ENCODE results near the gene TRIM4.
"Not testable (repeated sequence)": the region's sequence is repeated elsewhere in the genome, so short reads cannot be mapped to it uniquely, and the experiment has no call there.

TRIM4 gene, protein sequence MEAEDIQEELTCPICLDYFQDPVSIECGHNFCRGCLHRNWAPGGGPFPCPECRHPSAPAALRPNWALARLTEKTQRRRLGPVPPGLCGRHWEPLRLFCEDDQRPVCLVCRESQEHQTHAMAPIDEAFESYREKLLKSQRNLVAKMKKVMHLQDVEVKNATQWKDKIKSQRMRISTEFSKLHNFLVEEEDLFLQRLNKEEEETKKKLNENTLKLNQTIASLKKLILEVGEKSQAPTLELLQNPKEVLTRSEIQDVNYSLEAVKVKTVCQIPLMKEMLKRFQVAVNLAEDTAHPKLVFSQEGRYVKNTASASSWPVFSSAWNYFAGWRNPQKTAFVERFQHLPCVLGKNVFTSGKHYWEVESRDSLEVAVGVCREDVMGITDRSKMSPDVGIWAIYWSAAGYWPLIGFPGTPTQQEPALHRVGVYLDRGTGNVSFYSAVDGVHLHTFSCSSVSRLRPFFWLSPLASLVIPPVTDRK

DNA sequence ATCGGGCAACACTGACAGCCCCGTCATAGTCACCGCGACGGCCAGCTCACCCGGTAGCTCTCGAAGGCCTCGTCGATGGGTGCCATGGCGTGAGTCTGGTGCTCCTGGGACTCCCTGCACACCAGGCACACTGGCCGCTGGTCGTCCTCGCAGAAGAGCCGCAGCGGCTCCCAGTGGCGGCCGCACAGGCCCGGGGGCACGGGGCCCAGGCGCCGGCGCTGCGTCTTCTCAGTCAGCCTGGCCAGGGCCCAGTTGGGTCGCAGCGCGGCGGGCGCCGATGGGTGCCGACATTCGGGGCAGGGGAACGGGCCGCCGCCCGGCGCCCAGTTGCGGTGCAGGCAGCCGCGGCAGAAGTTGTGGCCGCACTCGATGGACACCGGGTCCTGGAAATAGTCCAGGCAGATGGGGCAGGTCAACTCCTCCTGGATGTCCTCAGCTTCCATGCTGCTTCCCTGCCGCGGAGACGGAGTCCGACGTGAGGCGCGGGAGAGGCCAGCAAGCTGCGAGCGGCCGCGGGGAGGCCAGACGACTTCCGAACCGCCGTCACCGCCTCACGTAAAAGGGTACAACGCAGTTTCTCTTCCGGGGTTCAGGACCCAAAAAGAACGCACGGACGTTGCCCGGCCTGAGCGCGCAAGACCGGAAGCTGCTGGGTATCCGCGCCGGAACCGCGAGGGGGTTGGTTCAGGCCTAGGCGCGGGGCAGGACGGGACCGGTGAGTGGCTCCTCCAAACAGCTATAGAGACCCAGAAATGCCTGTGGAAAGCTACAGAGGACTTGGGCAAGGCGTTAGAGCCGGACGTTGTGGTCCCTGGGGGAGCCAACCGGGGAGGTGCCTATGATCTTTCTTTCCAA, at the start of gene TRIM4:
Gene TRIM4 (minus strand): TSS at position 572 of the 855 bp plus-strand sequence. CDS start 129 bp downstream, at position 443.
- peak; percentile 89 for DNase-seq

DNA sequence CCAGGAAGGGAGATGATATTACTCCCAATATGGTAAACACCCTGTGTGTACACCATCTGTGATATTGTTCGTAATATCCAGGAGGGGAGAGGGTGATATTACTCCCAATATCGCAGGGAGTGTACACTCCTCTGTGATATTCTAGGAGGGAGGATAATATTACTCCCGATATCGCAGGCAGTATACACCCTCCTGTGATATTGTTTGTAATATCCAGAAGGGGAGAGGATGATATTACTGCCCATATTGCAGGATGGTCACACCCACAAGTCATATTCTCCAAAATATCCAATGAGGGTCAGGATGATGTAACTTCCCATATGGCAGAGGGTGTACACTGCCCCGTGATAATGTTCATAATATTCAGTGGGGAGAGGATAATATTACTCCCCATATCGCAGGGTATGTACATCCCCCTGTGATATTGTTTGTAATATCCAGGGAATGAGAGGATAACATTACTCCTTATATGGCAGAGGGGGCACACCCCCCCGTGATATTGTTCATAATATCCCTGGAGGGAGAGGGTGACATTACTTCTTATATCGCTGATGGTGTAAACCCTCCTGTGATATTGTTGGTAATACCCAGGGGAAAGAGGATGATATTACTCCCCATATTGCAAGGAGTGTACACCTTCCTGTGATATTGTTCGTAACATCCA, 39.4 kb upstream of the TRIM4 start:
- DNase-seq: no peak

DNA sequence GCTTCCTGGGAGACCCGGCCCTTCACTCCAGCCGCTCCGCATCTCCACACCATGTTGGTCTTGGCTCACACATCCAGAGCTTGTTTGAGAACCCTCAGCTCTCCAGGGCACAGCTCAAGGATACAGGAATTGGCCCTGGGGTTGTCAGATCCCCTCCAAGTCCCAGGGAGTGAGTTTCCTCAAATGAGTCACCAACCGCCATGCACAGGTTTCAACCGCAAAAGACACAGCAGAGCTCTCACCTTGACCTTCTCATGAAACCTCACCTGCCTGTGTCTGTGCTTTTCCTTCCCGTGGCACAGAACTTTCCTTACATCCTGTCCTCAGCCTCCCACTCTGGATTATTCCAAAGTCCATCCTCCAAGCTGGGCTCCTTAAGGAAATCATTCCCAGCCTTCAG, 35.9 kb upstream of the TRIM4 start:
- no peak for DNase-seq

DNA sequence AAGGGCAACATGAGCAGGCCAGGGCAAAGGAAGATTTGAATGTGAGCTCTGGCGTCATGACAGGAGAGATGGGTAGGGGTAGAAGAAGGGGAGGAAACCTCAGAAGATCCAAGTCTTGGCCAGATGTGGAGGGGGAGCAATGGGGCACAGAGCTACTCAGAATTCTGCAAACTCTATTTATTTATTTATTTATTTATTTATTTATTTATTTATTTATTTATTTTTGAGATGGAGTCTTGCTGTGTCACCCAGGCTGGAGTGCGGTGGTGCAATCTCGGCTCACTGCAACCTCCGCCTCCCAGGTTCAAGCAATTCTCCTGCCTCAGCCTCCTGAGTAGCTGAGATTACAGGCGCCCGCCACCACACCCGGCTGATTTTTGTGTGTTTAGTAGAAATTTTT, 35.3 kb upstream of the TRIM4 start:
- not testable (repeated sequence) for DNase-seq

DNA sequence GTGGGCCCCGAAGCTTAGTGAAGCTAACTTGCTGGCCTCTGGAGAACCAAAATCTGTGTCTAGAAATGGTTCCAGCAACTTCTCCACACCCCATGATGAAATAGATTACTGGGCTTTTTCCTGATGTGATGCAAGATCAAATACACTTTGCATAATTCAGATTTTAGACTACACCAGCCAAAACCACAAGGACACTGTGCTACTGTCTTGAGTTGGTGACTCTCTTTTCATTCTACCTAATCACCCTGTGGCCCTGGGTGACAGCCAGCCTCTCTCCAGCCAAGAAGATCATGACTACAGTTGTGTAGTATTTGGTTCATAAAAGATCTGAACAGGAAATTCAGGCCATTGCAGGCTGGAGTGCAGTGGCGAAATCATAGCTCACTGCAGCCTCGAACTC, 34.3 kb upstream of the TRIM4 start:
- DNase-seq: no peak

DNA sequence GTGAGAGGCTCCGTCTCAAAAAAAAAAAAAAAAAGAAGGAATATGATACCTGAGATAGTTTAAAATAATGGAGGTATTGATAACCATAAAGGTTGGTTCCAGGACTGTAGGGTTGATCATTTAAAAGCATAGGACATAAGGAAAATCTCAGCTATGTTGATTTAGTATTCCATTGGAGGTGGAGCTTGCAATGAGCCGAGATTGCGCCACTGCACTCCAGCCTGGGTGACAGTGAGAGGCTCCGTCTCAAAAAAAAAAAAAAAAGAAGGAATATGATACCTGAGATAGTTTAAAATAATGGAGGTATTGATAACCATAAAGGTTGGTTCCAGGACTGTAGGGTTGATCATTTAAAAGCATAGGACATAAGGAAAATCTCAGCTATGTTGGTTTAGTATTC, 33.3 kb upstream of the TRIM4 start:
- not testable (repeated sequence) for DNase-seq

DNA sequence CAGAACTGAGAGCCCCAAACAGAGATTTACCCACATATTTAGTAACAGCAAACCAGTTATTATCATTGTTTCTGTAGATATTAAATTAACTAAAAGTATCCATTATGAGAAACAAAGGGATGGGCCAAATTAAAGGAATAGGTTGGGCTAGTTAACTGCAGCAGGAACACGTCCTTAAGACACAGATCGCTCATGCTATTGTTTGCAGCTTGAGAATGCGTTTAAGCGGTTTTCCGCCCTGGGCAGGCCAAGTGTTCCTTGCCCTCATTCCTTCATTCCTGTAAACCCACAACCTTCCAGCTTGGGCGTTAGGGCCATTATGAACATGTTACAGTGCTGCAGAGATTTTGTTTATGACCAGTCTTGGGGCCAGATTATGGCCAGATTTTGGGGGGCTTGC, 31.5 kb upstream of the TRIM4 start:
- DNase-seq: not testable (repeated sequence)

DNA sequence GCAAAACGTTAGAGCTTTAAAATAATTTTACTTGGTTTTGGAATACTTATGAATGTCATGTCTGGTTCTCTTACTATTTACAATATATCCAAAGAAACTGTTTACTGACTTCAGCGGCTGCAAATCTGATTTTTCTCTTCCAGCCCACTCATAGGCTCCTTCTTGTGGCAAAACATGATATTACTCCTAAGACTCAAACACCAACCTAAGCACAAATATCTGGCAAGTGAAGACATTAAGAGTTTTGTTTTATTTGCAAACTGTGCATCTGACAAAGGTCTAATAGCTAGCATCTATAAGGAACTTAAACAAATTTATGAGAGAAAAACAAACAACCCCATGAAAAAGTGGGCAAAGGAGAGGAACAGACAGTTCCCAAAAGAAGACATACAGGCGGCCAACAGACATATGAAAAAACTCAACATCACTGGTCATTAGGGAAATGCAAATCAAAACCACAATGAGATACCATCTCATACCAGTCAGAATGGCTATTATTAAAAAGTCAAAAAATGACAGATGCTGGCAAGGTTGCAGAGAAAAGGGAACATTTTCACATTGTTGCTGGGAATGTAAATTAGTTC, 30.4 kb upstream of the TRIM4 start:
- no peak for DNase-seq

DNA sequence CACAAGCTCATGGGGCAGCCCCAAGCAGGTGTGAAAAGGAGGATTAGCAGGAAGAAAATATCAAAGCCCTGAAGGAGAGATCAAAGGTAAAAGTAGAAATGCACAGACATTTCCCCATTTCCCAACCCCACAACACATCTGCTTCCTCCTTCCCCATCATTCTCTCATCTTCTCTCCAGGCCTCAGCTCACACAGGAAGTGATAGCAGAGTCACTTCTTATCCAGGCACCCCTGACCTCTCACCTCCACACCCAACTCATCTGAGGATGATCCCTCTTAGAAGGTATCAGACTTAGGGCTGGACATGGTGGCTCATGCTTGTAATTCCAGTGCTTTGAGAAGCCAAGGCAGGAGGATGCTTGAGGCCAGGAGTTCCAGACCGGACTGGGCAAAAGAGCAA, 28.3 kb upstream of the TRIM4 start:
- no peak for DNase-seq

DNA sequence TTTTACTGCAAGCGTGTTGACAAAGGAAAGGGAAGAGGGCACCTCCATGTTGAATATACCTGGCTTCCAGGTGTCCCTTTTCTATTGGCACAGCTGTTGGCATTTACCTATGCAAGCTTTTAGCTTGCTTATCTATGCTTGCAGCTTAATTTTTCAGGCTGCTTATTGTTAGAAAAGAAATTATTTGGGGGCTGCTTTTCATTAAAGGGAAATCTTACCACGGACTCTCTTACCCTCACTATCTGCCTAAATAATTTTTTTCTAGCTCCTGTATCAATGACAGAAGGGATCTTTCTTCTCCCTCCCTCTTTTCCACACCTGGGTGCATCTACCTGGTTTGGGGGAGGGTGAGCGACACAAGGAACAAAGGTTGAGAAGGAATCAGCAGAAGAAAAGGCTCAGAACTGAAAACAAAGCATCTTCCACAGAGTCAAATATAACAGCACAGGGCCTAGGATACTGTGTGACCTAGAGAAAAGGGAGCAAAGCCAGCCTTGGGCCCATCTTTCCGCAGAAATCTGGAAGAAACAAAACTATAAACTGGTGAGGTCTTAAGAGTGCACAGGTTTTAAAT, 25.3 kb upstream of the TRIM4 start:
- DNase-seq: no peak

DNA sequence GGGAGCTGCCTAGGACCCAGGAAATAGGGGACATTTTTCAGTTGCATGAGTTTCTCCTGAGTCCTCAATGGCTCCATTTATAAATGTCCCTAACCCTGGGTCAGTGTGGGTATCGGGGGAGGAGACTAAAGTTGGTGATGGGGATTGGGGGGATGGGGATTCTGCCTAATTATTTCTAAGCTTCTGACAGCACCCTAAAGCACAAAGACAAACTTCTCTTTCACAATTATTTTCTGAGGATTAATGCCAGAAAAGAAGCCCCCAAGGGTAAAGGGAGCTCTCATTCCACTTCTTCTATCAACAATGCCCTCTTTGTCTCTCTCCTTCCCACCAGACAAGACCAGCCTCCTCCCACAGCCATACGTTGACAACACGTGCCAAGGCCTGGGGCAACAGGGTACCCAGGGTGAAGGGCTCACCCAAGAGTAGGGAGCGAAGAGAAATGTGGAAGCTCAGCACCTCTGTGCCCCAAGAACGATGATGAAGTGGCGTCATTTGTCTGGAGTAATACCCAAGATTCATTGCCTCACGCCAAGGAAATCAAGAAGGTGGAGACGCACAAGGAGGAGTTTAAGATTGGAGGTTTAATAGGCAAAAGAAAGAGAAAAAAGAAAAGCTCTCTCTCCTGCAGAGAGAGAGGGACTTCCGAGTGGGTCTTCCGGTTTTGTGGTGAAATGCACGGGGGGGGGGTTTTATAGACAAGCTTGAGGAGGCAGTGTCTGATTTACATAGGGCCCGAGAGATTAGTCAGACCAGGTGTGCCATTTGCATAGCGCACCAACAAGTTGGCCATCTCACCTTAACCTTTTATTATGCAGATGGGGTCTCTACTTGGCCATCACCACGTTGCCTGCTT, 24.5 kb upstream of the TRIM4 start:
- DNase-seq: no peak

DNA sequence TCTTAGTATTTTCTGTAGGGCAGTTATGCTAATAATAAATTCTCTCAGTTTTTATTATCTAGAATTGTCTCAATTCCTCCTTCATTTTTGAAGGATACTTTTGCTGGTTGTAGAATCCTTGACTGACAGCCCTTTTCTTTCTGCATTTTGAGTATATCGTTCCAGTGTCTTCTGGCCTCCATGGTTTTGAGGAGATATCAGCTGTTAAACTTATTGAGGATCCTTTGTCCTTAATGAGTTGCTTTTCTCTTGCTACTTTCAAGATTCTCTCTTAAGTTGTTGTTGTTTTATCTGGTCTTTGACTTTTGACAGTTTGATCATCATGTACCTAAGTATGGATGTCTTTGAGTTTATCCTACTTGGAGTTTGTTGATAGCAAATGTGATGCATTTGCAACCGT, 19.0 kb upstream of the TRIM4 start:
- no peak for DNase-seq

DNA sequence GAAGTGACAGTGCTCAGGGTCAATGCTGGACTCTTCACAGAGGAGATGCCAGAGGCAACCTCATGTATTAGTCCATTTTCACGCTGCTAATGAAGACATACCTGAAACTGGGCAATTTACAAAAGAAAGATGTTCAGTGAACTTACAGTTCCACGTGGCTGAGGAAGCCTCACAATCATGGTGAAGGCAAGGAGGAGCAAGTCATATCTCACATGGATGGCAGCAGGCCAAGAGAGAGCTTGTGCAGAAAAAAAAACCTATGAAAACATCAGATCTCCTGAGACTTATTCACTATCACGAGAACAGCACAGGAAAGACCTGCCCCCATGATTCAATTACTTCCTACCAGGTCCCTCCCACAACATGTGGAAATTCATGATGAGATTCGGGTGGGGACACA, 15.7 kb upstream of the TRIM4 start:
- not testable (repeated sequence) for DNase-seq

DNA sequence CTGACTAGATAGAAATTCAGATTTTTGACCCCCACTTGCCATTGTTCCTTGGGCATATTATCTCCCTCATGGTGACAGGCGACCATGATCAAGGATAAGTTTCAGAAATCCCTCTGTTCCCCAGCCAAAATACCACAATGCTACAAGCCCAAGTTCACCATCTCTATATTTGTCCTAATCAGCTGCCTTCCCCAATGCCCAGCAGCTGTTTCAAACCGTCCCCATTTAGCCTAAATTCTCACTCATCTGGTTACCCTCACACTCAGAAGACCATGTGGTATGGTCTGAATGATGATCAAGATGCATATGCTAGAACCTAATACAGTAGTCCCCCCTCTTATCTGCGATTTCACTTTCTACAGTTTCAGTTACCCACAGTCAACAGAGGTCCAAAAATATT, 11.0 kb upstream of the TRIM4 start:
- DNase-seq: no peak

DNA sequence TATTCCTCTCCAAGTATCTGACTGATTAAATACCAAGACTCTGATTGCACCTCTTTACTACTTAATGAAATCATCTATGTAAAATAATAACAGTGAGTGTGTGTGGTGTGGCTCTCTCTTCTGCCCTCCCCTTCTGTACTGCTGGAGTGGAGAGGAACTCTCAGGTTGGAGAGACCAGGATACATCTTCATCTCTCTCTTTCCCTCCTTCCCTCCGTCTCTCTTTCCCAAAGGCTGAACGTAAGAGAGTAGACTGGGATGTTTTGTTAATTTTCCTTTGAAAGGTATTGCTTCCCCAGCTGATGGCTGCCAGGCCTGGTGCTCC, 10.4 kb upstream of the TRIM4 start:
- no peak for DNase-seq

DNA sequence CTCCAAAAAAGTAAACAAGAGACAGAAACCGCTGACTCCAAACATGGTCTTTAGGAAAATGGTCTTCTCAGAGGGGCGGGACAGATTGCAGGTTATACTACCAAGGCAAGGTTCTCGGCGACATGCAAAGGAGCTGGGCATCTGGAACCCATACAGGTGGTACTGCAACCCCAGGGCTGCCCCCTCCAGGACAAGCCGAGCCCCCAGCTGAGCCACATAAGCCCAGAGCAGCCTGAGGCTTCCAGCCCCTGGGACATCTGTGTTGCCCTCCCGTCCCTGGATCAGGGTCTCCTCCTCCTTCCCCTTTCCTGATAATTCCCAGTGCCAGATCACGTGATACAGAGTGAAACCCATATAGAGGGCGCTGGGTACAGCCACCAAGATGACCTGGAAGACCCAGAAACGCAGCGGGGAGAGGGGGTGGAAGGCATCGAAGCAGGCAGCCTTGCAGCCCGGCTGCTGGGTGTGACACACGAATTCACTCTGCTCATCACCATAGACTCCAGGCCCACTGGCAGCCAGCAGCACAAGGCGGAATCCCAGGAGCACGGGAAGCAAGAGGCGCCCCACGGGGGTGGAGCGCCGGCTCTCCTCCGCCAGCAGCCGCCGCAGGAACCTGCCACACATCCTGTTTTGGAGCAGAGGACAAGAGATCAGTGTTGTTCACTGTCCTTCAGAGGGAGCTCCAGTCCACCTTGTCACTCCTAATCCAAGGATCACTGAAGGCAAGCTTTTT, 9.8 kb upstream of the TRIM4 start, which contains the start of gene GJC3:
Gene GJC3 (minus strand): TSS at position 627 of the 736 bp plus-strand sequence. CDS start 0 bp downstream, at position 627.
- DNase-seq: peak; percentile 76

DNA sequence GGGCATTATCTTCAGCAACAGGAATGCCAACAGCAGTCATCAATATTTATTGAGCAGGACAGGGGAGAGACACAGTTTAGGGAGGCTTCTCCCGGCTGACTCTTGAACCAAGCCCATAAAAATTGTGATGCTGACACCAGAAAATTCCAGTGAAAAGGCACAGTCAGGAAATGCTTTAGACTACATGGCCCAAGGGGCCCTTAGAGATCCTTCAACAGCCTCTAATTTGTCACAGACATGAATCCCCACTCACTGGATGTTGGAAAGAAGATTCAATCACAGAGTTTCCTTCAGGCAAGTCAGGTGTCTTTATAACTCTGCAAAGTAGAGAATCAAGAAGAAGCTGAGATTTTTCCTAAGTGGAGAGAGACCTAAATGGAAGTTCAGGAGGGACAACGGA, 8.9 kb upstream of the TRIM4 start:
- no peak for DNase-seq

DNA sequence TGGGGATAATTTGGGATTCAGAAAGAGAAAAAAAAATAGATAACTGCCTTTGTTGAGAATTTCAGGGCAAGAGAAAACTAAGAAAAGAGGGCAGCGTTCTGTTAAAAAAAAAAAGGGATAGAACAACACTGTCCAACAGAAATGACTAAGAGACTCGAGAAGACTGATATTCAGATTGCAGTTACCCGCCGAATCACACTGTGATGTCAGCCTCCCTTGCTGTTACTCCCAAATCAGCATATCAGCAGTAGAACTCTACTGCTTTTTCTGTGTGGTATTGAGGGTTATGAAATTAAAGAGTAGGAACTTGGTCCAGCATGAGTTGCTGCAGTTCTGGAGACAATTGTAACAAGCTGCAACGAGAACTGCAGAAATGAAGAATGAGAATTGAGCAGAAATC, 8.2 kb upstream of the TRIM4 start:
- DNase-seq: no peak

DNA sequence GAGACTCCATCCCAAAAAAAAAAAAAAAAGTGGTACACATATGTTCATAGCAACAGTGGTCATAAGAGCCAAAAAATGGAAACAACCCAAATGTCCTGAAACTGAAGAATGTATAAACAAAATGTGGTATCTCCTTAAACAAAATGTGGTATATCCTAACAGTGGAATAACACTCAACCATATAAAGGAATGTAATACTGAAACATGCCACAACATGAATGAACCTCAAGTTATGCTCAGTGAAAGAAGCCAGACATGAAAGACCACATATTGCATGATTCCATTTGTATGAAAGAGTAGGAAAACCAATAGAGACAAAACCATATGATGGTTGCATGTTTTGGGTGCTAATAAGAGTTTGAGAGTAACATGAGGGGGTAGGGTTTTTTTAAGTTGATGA, 7.0 kb upstream of the TRIM4 start:
- DNase-seq: no peak

DNA sequence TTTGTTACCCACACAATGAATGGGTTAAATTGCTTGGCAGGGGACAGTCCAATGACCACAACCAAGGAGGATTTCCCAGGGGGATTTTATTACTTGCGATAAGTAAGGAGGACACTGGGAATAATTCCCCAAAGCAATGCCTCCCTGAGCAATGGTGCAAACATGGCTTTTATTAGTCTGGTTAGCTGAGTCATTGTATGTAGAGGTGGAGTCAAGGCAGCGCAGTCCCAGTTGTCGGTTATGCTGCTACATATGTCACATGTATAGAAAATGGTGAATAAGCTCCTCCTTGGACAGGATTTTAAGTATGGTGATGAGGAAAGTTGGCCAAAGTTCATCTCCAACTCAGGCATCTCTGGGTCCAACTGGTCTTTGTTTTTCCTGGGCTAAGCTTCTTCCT, 3.9 kb upstream of the TRIM4 start:
- no peak for DNase-seq

DNA sequence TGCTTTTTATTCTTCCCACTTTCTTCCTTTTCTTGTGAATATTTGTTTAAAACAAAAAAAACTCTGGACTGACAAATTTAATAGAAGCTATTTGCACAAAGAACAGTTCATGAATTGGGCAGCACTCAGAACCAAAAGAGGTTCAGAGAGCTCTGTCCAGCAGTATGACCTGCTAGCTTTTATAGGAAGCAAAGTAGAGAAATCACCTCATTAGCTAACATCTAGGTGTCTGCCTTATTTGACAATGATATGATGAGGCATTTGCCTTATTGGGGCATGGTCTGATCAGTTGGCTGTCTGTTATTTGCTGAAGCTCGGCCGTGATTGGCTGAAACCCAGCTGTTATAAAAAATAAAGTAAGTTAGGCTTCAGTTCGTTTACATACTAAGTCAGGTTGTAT, 819 bp upstream of the TRIM4 start:
- no peak for DNase-seq
